HS-27A (cell line): ENCODE results near the gene CCDC127.

Experiments used
- DNase-seq: peaks from one replicate; pipeline ENCODE4 v3.0.0-alpha.2; 2012; ENCODE audit warnings: low read depth, missing footprints

CCDC127 gene

GRCh38 chr5:158807-159447, 59.0 kb downstream of the CCDC127 start:
- no peak for DNase-seq

GRCh38 chr5:157801-158200, 60.2 kb downstream of the CCDC127 start:
- no peak for DNase-seq

- no peak for DNase-seq
These were observed 60.7 kb downstream of the CCDC127 start for GRCh38 chr5:157126-157715.

- DNase-seq = no peak
These were observed 61.4 kb downstream of the CCDC127 start for GRCh38 chr5:156411-157072.

GRCh38 chr5:155651-156410, 62.1 kb downstream of the CCDC127 start:
- DNase-seq = no peak

GRCh38 chr5:154826-155225, 63.1 kb downstream of the CCDC127 start:
- no peak for DNase-seq

- DNase-seq = no peak
These were observed 63.7 kb downstream of the CCDC127 start for GRCh38 chr5:154236-154635.

- DNase-seq = no peak
These were observed 64.7 kb downstream of the CCDC127 start for GRCh38 chr5:153256-153655.

GRCh38 chr5:152077-152476, 65.9 kb downstream of the CCDC127 start:
- no peak for DNase-seq

- no peak for DNase-seq
These were observed 67.2 kb downstream of the CCDC127 start for GRCh38 chr5:150746-151145.

GRCh38 chr5:149745-150485, 68.0 kb downstream of the CCDC127 start:
- no peak for DNase-seq

GRCh38 chr5:147751-148150, 70.2 kb downstream of the CCDC127 start:
- DNase-seq = no peak
